Measurements from ENCODE around the gene MRPL42. TPM values are rescaled to one million over a fixed set of nuclear protein-coding genes. Genes with fewer than 3 reads are reported as not detected.
"Not testable (repeated sequence)": the region's sequence is repeated elsewhere in the genome, so short reads cannot be mapped to it uniquely, and the experiment has no call there.

Gene MRPL42
- 10 to 100 TPM; 43.2 to 51.8 TPM for total RNA-seq
- long read RNA-seq, full-length matches to known transcripts: 72 of 75 reads
- long read RNA-seq, partial matches to known transcripts: 1 of 75 reads
- long read RNA-seq, other reads (novel, unspliced or antisense): 2 of 75 reads

DNA sequence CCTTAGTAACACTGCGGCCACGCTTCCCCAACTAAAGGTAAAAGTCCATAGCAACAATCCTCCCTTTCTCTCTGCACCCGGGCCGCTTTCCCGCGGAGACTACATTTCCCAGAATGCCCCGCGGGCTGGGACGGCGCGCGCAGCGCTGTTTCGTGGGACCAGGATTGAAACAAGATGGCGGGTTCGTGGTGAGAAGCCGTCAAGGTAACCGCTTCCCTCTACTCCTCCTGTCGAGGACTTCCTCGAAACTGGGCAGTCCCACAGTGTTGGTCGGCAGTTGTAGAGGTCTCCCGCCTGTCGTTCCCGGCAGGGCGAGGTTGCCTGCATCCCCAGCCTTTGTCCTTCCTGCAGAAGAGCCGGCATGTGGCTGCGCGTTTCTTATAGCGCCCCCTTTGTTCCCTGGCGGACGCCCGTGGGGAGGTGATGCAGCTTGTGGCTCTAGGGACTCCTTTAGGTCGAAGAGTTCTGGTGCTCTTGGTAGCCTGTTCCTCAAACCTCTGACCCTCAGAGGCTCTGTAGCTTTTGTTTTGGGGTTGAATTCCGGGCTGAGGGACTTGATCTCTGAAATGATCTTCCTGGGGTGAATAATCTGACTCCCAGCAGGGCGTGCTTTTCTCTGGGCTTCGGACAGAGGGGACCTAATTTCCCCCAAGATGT is at the start of gene MRPL42:
MRPL42 (plus strand) TSS at position 164 of the 657 bp plus-strand sequence. CDS start 1,772 bp downstream, outside the sequence.
- DNase-seq (peak; percentile 90), ATAC-seq (peak; percentile 98)
- intact Hi-C loops (cut with DNase I): no loop called here

GRCh38 chr12:93417967-93418480 is 49.3 kb upstream of the MRPL42 start:
- ATAC-seq: no peak
- intact Hi-C loops (cut with DNase I): loop anchor here in 1 of 2 donors (2.0 to 10.0 kb wide), 2 partner anchors 393 to 431 kb away; no protein-coding TSS in a partner anchor
- DNase-seq: no peak

DNA sequence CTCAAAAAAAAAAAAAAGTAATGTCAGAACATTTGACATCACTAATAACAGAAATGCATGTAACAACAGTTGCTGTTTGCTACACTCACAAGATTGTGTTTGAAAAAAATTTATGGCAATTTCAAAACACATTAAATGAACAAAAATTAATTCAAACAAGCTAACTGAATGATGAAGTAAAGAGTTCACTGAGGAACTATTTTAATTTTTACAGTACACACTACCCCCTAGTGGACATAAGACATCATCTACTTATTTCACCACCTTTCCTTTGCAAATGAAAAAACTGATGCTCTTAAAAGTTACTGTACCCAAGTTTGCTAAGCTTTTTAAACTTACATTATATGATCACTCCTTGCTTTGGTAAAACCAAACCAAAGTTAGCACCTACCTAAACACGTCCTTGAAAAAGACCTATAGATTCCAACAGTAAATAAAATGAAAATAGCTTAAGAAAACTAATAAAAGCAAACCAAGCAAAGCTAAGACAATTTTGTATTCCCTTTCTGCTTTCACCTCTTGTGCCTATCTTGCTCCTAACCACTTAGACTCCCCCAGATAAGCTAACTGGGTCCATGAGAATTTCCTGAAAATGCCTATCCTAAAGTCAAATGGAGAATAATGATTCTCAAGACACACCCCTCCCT is 47.8 kb upstream of the MRPL42 start:
- intact Hi-C loops (cut with DNase I): loop anchor here in 1 of 2 donors (2.0 to 10.0 kb wide), 2 partner anchors 395 to 433 kb away; no protein-coding TSS in a partner anchor
- DNase-seq: no peak
- ATAC-seq: peak; percentile 43 to 56

DNA sequence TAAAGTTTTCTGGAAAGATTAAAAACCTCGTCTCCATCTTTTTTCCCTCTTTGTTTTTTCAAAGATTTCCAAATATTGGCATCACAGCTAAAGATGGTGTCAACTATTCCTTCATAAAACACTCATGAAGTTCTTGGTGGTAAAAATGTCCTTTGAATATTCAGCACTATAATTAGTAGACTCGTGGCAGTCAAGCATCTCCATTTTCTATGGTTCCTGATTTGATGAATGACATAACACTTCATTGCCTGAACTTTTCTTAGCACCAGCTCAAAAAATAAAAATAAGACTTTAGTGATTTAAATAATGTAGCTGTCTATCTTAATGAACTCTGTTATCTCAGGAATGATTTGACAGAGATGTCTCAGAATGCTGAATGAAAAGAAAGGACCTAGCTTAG is 45.3 kb upstream of the MRPL42 start:
- ATAC-seq: no peak
- intact Hi-C loops (cut with DNase I): no loop called here
- DNase-seq: no peak

DNA sequence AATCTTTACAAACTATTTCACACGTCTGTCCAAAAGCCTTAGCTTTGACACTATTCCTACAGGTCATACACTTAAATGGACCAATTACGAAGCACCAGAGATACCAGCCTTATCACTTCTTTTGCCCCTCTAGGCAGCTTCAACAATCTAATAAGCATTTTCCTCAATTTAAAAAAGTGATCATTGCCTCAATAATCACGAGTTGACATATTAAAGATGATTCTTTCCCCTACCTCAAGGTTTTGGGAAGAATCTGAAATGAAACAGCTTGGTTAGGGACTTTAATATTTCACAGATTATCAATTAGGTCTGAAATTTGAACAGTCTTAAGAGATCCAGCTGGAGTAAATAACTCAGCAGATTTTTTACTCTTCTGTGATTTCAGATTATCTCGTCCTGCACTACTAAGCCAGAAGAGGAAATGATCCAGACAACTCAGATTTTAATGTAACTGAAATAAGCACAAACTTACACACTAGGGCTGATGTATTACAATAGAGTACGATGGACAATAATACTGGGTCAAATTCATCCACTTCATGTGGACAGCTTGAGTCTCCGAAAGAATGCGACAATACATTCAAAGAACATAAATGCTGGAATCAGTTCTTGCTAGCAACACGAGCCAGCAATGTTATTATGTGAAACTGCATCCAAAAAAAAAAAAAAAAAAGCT is 41.4 kb upstream of the MRPL42 start:
- intact Hi-C loops (cut with DNase I): no loop called here
- DNase-seq (no peak), ATAC-seq (no peak)

DNA sequence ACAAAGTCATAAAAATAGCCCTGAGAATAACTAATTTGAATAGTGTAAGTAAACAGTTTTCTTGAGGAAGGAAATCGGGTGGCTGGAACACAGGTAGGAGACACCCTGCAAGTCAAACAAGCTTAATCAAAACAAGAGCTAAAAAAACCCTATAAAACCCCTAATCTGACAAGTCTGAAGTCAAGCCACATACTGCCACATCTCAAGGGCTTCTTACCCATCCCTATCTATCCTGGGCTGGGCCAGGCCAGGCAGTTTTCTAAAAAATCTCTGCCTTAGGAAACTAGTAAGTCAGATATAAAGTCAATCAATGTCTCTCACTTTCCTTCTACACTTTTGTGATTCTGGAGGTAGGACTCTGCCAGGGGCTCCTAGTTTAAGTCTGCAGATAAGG is 40.9 kb upstream of the MRPL42 start:
- intact Hi-C loops (cut with DNase I): no loop called here
- DNase-seq (no peak), ATAC-seq (no peak)

- ATAC-seq (peak in 1 of 2 donors; percentile 57), DNase-seq (no peak)
- intact Hi-C loops (cut with DNase I): no loop called here
Measured at GRCh38 chr12:93427779-93428564, 39.3 kb upstream of the MRPL42 start.

GRCh38 chr12:93429448-93429847 is 37.9 kb upstream of the MRPL42 start:
- intact Hi-C loops (cut with DNase I): no loop called here

GRCh38 chr12:93429852-93430251 is 37.5 kb upstream of the MRPL42 start:
- DNase-seq (no peak), ATAC-seq (no peak)

More at GRCh38 chr12:93429448-93429847, 37.9 kb upstream of the MRPL42 start:
- ATAC-seq: no peak
- DNase-seq: no peak

DNA sequence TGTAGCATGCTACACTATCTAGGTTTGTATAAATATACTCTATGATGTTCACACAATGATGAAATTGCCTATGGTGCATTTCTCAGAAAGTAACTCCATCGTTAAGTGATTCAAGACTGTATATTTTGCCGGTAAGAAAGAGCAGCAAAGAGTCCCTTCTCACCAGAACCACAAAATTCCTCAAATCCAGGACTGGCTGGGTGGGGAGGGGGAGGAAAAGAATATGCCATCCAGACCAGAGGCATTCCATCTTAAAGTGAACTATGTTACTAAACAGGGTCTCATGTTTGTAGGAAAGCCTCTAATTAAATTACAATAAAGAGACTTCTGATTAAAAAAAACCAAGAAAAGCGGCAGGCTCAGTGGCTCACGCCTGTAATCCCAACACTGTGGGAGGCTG is 37.0 kb upstream of the MRPL42 start:
- ATAC-seq (no peak), DNase-seq (no peak)
- intact Hi-C loops (cut with DNase I): no loop called here

More at GRCh38 chr12:93429852-93430251, 37.5 kb upstream of the MRPL42 start:
- intact Hi-C loops (cut with DNase I): no loop called here

GRCh38 chr12:93432031-93432430 is 35.3 kb upstream of the MRPL42 start:
- ATAC-seq; intact Hi-C loops (cut with DNase I); DNase-seq: not testable (repeated sequence)

- DNase-seq (no peak), ATAC-seq (peak in 1 of 2 donors; percentile 25)
- intact Hi-C loops (cut with DNase I): no loop called here
Measured at GRCh38 chr12:93434256-93434865, 33.0 kb upstream of the MRPL42 start.

DNA sequence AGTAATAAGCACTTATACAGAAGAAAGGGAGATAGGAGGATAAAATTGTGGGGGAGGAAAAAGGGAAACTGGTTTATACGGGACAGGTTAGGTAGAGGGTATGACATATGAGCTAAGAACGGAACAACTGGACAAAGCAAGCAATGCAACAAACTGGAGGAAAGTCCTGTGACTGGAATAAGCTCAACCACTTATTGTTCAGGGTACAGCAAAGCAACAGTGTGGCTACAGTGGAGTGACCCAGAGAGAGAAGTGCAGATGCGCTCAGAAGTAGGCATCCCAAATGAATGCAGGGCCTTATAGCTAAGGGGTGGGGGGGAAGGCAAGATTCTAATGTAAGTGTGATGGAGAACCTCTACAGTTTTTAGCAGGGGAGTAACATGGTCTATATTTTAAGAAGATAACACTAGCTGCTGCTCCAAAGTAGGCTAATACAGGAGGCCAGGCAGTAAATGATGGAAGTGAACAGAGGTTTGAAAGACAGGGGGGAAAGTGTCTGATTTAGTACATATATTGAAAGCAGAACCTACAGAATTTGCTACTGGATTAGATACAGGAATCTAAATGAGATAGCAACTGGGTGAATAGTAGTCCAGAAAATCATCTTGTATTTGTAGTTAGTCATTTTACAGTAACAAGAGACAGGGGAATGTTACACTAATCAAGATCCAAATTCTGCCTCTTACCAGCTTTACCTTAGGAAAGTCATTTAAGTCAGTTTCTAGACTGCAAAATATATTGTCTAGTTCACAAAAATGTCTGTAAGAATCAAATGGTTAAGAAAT is 28.9 kb upstream of the MRPL42 start:
- intact Hi-C loops (cut with DNase I): no loop called here
- no peak for ATAC-seq
- DNase-seq: no peak

DNA sequence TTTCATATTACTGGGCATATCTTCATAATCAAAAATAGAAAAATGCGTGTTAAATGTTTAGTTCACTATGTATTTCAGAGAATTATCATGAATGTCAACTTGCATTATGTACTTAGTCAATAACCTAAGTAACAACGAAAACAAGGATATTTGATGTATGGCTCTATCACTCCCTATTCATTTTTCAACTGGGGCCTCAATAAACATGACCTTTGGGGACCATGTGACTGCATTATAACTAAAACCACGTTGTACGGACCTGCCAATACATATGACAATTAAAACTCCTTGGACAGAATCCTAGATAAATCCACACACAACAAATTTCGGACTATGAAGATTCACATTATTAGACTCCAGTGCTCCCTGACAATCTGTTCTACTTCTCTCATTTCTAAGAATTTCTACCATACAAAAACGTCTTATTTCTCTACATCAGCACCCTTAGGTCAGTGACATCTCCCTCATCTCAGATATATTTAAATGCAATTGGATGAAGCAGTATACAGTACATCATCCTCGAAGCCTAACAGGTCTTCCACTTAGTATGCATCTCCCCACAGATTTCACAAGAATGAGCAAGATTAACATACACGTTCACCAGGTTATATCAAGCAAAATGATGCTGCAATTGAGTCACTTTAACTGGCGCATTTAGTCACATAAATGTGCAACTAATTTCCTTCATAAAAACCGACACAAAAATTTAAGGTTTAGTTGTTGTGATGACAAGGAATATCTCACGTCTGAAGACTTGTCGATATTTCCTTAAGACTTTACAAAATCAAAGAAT is 27.1 kb upstream of the MRPL42 start:
- ATAC-seq: no peak
- intact Hi-C loops (cut with DNase I): no loop called here
- DNase-seq: no peak

GRCh38 chr12:93441081-93441616 is 26.2 kb upstream of the MRPL42 start:
- peak; percentile 30 to 40 for ATAC-seq
- peak; percentile 48 for DNase-seq

DNA sequence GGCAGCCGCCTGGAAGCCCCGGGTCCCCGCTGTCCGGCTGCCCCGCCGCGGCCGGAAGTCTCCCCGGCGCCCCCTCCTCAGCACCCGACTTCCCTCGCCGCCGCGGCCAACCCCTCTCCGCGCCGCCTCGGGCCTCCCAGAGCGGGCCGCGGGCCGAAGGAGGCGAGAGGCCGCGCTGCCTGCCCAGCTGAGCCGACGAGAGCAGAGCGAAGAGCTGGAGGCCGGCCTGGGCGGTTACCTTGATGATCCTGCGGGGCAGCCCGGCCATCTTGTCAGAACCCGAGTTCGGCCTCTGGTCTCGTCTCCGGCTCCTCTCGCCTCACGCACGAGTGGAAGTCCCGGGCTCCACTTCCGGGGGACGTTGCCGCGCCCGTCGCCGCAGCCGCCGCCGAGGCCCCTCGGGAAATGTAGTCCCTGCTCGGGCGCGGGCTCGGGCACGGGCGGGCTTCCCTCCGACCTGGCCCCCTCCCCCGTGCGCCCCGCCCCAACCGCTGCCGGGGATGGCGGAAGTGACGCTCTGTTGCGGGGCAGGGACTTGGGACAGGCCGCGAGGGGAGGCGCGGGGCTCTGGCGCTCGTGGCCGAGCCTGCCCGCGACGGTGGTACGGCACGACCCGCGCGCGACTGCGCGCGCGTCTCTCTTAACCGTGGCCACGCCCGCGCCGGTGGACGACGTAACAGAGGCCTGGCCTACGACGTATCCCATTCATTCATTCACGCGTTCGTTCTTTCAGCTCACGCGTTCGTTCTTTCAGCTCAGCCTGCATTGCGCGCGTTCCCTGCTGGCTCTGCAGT is 25.5 kb upstream of the MRPL42 start, which contains the start of gene UBE2N:
UBE2N (minus strand) TSS at position 331 of the 794 bp plus-strand sequence; CDS start at position 268, 63 bp downstream.
- DNase-seq (peak; percentile 98), ATAC-seq (peak; percentile 96 to 97)
- intact Hi-C loops (cut with DNase I): no loop called here

More at GRCh38 chr12:93441081-93441616, 26.2 kb upstream of the MRPL42 start:
- intact Hi-C loops (cut with DNase I): no loop called here
